Right renal pelvis (tissue), 4 donors: ENCODE data around the gene GHRHR. TPM values are rescaled to one million over a fixed set of nuclear protein-coding genes. Genes with fewer than 3 reads are reported as not detected.

Experiments used
- polyA plus RNA-seq, 4 donors: library from polyadenylated mRNA; unstranded; fragments of 120-200 nt; gene quantifications; one replicate each; pipeline ENCODE4 v1.2.1, GENCODE V29; 2013; ENCODE audit not compliant: insufficient read length in 4 of 4

Gene GHRHR
- polyA plus RNA-seq, 4 donors: 0.32 to 0.37 TPM; not detected in 2

Other genes starting within 250 kb of the GHRHR start
- gene INMT, start 211.8 kb upstream of the GHRHR start, polyA plus RNA-seq: 1 to 10 TPM in 3 of 4 donors, under 1 TPM in 1; 0.93 to 2.8 (median 1.9) TPM
- gene MINDY4, start 192.5 kb upstream of the GHRHR start, polyA plus RNA-seq: 10 to 100 TPM; 10.8 to 12.2 (median 11.1) TPM
- gene AQP1, start 52.1 kb upstream of the GHRHR start, polyA plus RNA-seq: 100 to 1,000 TPM; 173 to 238 (median 213) TPM
- 1 to 10 TPM in 2 of 4 donors, under 1 TPM in 2; 0.64 to 1.2 (median 1.0) TPM for gene ADCYAP1R1, start 88.4 kb downstream of the GHRHR start, polyA plus RNA-seq